Gastrocnemius medialis (tissue), 4 donors: Measurements from ENCODE around the gene CORIN.

Experiments
- POLR2A ChIP-seq, 2 donors: fragments of 450-650 bp; IDR thresholded peaks; one replicate each; pipeline ENCODE4 v1.6.1; 2017; ENCODE audit warnings: antibody characterized with exemption in 2 of 2, mild to moderate bottlenecking in 2 of 2, moderate library complexity in 2 of 2
- TF ChIP-seq, protein P1 (sequence below), 5 experiments: fragments of 450-650 bp in 3 of 5; fragments of 200-600 bp in 2 of 5; sonication (generic) in 2 of 5; IDR thresholded peaks in 4 of 5; conservative IDR thresholded peaks in 1 of 5; 1 replicate in 4 of 5; 2 replicates in 1 of 5; pipeline ENCODE4 v1.5.1; 2016 to 2019; ENCODE audit warnings: antibody characterized with exemption in 5 of 5, mild to moderate bottlenecking in 3 of 5, moderate library complexity in 3 of 5

DNA sequence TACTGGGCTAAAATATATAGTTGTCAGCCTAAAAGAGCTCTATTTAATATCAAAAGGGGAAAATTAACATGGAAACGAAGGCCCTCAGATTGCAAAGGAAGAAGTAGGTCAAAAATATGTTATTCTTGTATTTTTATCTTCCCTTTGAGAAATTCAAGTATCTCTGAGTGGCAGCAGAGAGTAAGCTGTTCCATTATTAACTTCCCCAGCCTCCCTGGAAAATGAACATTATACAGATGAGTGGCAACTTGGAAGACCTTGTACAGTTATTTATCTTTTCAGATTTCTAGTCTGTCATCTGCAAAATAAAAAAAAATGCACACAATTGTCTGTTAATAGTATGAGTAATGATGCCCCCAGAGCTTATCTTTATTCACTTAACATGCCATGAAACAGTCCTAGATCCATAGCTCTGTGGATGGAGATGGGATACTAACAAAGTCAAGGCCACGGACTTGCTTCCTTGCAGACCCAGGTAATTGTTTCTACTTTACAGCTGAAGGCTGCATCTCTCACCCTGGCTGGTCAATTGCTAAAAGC lies 93.0 kb downstream of the CORIN start:
- TF ChIP-seq, protein P1, sequence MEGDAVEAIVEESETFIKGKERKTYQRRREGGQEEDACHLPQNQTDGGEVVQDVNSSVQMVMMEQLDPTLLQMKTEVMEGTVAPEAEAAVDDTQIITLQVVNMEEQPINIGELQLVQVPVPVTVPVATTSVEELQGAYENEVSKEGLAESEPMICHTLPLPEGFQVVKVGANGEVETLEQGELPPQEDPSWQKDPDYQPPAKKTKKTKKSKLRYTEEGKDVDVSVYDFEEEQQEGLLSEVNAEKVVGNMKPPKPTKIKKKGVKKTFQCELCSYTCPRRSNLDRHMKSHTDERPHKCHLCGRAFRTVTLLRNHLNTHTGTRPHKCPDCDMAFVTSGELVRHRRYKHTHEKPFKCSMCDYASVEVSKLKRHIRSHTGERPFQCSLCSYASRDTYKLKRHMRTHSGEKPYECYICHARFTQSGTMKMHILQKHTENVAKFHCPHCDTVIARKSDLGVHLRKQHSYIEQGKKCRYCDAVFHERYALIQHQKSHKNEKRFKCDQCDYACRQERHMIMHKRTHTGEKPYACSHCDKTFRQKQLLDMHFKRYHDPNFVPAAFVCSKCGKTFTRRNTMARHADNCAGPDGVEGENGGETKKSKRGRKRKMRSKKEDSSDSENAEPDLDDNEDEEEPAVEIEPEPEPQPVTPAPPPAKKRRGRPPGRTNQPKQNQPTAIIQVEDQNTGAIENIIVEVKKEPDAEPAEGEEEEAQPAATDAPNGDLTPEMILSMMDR (IDR thresholded peaks at IDR 0.05 in 4 of 5, conservative IDR thresholded peaks at IDR 0.05 in 1 of 5) = no peak
- TF ChIP-seq POLR2A (IDR thresholded peaks at IDR 0.05) = no peak
